Uterus (tissue), 2 donors: ENCODE results near the gene FAM227B.

Experiments used
- POLR2A ChIP-seq, 2 donors: fragments of 450-650 bp; IDR thresholded peaks; one replicate each; pipeline ENCODE4 v1.6.1; 2016; ENCODE audit warnings: antibody characterized with exemption in 2 of 2, mild to moderate bottlenecking in 1 of 2, moderate library complexity in 1 of 2
- TF ChIP-seq, protein P1 (sequence below), 4 experiments: fragments of 200-600 bp in 2 of 4; fragments of 450-650 bp in 2 of 4; sonication (generic) in 2 of 4; IDR thresholded peaks; one replicate each; pipeline ENCODE4 v1.5.1; 2016 to 2019; ENCODE audit warnings: antibody characterized with exemption in 4 of 4, mild to moderate bottlenecking in 2 of 4, moderate library complexity in 1 of 4

- TF ChIP-seq, protein P1, sequence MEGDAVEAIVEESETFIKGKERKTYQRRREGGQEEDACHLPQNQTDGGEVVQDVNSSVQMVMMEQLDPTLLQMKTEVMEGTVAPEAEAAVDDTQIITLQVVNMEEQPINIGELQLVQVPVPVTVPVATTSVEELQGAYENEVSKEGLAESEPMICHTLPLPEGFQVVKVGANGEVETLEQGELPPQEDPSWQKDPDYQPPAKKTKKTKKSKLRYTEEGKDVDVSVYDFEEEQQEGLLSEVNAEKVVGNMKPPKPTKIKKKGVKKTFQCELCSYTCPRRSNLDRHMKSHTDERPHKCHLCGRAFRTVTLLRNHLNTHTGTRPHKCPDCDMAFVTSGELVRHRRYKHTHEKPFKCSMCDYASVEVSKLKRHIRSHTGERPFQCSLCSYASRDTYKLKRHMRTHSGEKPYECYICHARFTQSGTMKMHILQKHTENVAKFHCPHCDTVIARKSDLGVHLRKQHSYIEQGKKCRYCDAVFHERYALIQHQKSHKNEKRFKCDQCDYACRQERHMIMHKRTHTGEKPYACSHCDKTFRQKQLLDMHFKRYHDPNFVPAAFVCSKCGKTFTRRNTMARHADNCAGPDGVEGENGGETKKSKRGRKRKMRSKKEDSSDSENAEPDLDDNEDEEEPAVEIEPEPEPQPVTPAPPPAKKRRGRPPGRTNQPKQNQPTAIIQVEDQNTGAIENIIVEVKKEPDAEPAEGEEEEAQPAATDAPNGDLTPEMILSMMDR (IDR thresholded peaks at IDR 0.05) = no peak
- TF ChIP-seq POLR2A (IDR thresholded peaks at IDR 0.05) = no peak
Measured at GRCh38 chr15:49441816-49442215, 178.8 kb downstream of the FAM227B start.
